ENCODE data around the gene IPPK.

IPPK gene

GRCh38 chr9:92615790-92616189 lies 54.1 kb downstream of the IPPK start:
- DNase-seq (ENCODE audit: low read depth in 3 of 3), result no peak

- no peak for DNase-seq (ENCODE audit: low read depth in 3 of 3)
Measured at GRCh38 chr9:92614763-92615461, 55.0 kb downstream of the IPPK start.

GRCh38 chr9:92614123-92614510 lies 55.8 kb downstream of the IPPK start:
- DNase-seq (ENCODE audit: low read depth in 3 of 3), result no peak

GRCh38 chr9:92613268-92614122 lies 56.4 kb downstream of the IPPK start:
- DNase-seq (ENCODE audit: low read depth in 3 of 3), result no peak

GRCh38 chr9:92612816-92613215 lies 57.1 kb downstream of the IPPK start:
- DNase-seq (ENCODE audit: low read depth in 3 of 3), result no peak

GRCh38 chr9:92612292-92612691 lies 57.6 kb downstream of the IPPK start:
- DNase-seq (ENCODE audit: low read depth in 3 of 3), result no peak

- DNase-seq (ENCODE audit: low read depth in 3 of 3), result no peak
Measured at GRCh38 chr9:92611621-92612285, 58.2 kb downstream of the IPPK start.

GRCh38 chr9:92610470-92611420 lies 59.2 kb downstream of the IPPK start:
- DNase-seq (ENCODE audit: low read depth in 3 of 3), result no peak

- DNase-seq (ENCODE audit: low read depth in 3 of 3), result no peak
Measured at GRCh38 chr9:92608909-92609445, 61.0 kb downstream of the IPPK start.

- DNase-seq (ENCODE audit: low read depth in 3 of 3), result no peak
Measured at GRCh38 chr9:92608241-92608908, 61.6 kb downstream of the IPPK start.

GRCh38 chr9:92607773-92608172 lies 62.2 kb downstream of the IPPK start:
- DNase-seq (ENCODE audit: low read depth in 3 of 3), result no peak

GRCh38 chr9:92607088-92607487 lies 62.8 kb downstream of the IPPK start:
- no peak for DNase-seq (ENCODE audit: low read depth in 3 of 3)

- no peak for DNase-seq (ENCODE audit: low read depth in 3 of 3)
Measured at GRCh38 chr9:92605224-92605623, 64.7 kb downstream of the IPPK start.

- no peak for DNase-seq (ENCODE audit: low read depth in 3 of 3)
Measured at GRCh38 chr9:92603990-92604389, 65.9 kb downstream of the IPPK start.

- no peak for DNase-seq (ENCODE audit: low read depth in 3 of 3)
Measured at GRCh38 chr9:92603100-92603499, 66.8 kb downstream of the IPPK start.

- DNase-seq (ENCODE audit: low read depth in 3 of 3), result no peak
Measured at GRCh38 chr9:92602413-92602812, 67.5 kb downstream of the IPPK start.

- no peak for DNase-seq (ENCODE audit: low read depth in 3 of 3)
Measured at GRCh38 chr9:92601451-92601850, 68.5 kb downstream of the IPPK start.

GRCh38 chr9:92600462-92601261 lies 69.3 kb downstream of the IPPK start:
- no peak for DNase-seq (ENCODE audit: low read depth in 3 of 3)

- DNase-seq (ENCODE audit: low read depth in 3 of 3), result no peak
Measured at GRCh38 chr9:92599938-92600461, 69.9 kb downstream of the IPPK start.

- no peak for DNase-seq (ENCODE audit: low read depth in 3 of 3)
Measured at GRCh38 chr9:92598382-92598781, 71.5 kb downstream of the IPPK start.
